Measurements from ENCODE around the gene ME3. TPM values are rescaled to one million over a fixed set of nuclear protein-coding genes. Genes with fewer than 3 reads are reported as not detected.
"Not testable (repeated sequence)": the region's sequence is repeated elsewhere in the genome, so short reads cannot be mapped to it uniquely, and the experiment has no call there.

ME3 gene
- polyA plus RNA-seq, 1 experiment: 15.8 TPM

GRCh38 chr11:86418513-86418912 lies 253.9 kb downstream of the ME3 start:
- TF ChIP-seq, protein P1, sequence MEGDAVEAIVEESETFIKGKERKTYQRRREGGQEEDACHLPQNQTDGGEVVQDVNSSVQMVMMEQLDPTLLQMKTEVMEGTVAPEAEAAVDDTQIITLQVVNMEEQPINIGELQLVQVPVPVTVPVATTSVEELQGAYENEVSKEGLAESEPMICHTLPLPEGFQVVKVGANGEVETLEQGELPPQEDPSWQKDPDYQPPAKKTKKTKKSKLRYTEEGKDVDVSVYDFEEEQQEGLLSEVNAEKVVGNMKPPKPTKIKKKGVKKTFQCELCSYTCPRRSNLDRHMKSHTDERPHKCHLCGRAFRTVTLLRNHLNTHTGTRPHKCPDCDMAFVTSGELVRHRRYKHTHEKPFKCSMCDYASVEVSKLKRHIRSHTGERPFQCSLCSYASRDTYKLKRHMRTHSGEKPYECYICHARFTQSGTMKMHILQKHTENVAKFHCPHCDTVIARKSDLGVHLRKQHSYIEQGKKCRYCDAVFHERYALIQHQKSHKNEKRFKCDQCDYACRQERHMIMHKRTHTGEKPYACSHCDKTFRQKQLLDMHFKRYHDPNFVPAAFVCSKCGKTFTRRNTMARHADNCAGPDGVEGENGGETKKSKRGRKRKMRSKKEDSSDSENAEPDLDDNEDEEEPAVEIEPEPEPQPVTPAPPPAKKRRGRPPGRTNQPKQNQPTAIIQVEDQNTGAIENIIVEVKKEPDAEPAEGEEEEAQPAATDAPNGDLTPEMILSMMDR (IDR thresholded peaks at IDR 0.05; ENCODE audit: insufficient read depth, low read depth, low read length): no peak
- no peak overlapping the region for H3K4me3 ChIP-seq (ENCODE audit: low read depth, low read length)
- H3K27me3 ChIP-seq (ENCODE audit: control insufficient read depth, insufficient read depth, low read length): no peaks in the 10 kb centered on the region
- POLR2A ChIA-PET: no interaction called here
- no peaks in the 10 kb centered on the region for H3K36me3 ChIP-seq (ENCODE audit: control insufficient read depth, insufficient read depth, low read length)
- DNase-seq (ENCODE audit: low read depth): no peak
- CTCF ChIA-PET: interaction anchor here (0.6 to 3.1 kb wide), 7 partner anchors 12 to 797 kb away, joined by 3 to 25 read pairs (median 4); no protein-coding TSS in a partner anchor

GRCh38 chr11:86418106-86418505 lies 254.3 kb downstream of the ME3 start:
- Histone ChIP-seq H3K36me3 (ENCODE audit: control insufficient read depth, insufficient read depth, low read length) (no peaks in the 10 kb centered on the region), H3K27me3 (ENCODE audit: control insufficient read depth, insufficient read depth, low read length) (no peaks in the 10 kb centered on the region), H3K4me3 (ENCODE audit: low read depth, low read length) (no peak overlapping the region)
- TF ChIP-seq, protein P1 (IDR thresholded peaks at IDR 0.05; ENCODE audit: insufficient read depth, low read depth, low read length): no peak
- DNase-seq (ENCODE audit: low read depth): no peak
- ChIA-PET POLR2A (no interaction called here), CTCF (interaction anchor here (1.5 to 3.1 kb wide), 2 partner anchors 49 to 57 kb away, joined by 7 to 25 read pairs; no protein-coding TSS in a partner anchor)

DNA sequence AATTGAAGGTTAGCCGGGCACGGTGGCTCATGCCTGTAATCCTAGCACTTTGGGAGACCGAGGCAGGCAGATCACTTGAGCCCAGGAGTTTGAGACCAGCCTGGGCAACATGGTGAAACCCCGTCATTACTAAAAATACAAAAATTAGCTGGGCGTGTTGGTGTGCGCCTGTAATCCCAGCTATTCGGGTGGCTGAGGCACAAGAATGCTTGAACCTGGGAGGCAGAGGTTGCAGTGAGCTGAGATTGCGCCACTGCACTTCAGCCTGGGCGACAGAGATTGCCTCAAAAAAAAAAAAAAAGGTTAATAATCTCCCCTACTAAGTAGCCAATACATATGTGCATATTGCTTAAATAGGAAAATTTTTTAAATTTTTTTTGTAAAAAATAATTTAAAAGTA lies 255.5 kb downstream of the ME3 start:
- DNase-seq (ENCODE audit: low read depth): not testable (repeated sequence)

DNA sequence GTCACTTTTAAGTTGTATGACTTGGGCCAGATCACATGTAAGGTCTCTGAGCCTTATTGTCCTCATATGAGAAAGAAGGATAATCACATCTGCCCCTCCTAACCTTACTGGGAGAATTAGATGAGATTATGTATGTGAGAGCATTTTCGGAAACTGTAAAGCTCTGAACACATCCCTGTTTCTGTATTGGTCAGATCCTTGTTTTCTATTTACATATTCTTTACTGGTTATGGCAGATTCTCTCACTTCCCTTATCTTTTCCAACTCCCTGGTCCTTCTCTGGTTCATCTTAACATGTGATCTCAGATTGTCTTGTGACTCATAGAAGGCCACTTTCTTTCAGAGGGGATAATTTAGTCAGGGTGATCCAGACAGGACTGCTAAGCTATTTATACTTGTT lies 255.9 kb downstream of the ME3 start:
- POLR2A ChIA-PET: no interaction called here
- TF ChIP-seq, protein P1 (IDR thresholded peaks at IDR 0.05; ENCODE audit: insufficient read depth, low read depth, low read length): no peak

More for the DNA sequence above, 255.5 kb downstream of the ME3 start:
- H3K4me3 ChIP-seq (ENCODE audit: low read depth, low read length); POLR2A ChIA-PET; H3K27me3 ChIP-seq (ENCODE audit: control insufficient read depth, insufficient read depth, low read length); H3K36me3 ChIP-seq (ENCODE audit: control insufficient read depth, insufficient read depth, low read length): not testable (repeated sequence)
- CTCF ChIA-PET: interaction anchor here (1.3 kb wide), 1 partner anchor 57 kb away, joined by 4 read pairs; no protein-coding TSS in a partner anchor

GRCh38 chr11:86415026-86415425 lies 257.4 kb downstream of the ME3 start:
- CTCF ChIA-PET: interaction anchor here (1.1 to 1.4 kb wide), 2 partner anchors 12 to 19 kb away, joined by 4 read pairs; no protein-coding TSS in a partner anchor
- POLR2A ChIA-PET: interaction anchor here (0.6 kb wide), 1 partner anchor 70 kb away, joined by 3 read pairs; no protein-coding TSS in a partner anchor
- H3K4me3 ChIP-seq (ENCODE audit: low read depth, low read length): no peak overlapping the region
- TF ChIP-seq, protein P1 (IDR thresholded peaks at IDR 0.05; ENCODE audit: insufficient read depth, low read depth, low read length): no peak
- no peaks in the 10 kb centered on the region for H3K27me3 ChIP-seq (ENCODE audit: control insufficient read depth, insufficient read depth, low read length)
- no peak for DNase-seq (ENCODE audit: low read depth)
- H3K36me3 ChIP-seq (ENCODE audit: control insufficient read depth, insufficient read depth, low read length): no peaks in the 10 kb centered on the region

More for the DNA sequence above, 255.9 kb downstream of the ME3 start:
- Histone ChIP-seq H3K27me3 (ENCODE audit: control insufficient read depth, insufficient read depth, low read length) (no peaks in the 10 kb centered on the region), H3K36me3 (ENCODE audit: control insufficient read depth, insufficient read depth, low read length) (no peaks in the 10 kb centered on the region), H3K4me3 (ENCODE audit: low read depth, low read length) (no peak overlapping the region)
- no peak for DNase-seq (ENCODE audit: low read depth)
- CTCF ChIA-PET: interaction anchor here (1.3 kb wide), 1 partner anchor 56 kb away, joined by 4 read pairs; no protein-coding TSS in a partner anchor

GRCh38 chr11:86414032-86414431 lies 258.4 kb downstream of the ME3 start:
- H3K4me3 ChIP-seq (ENCODE audit: low read depth, low read length): no peak overlapping the region
- DNase-seq (ENCODE audit: low read depth): no peak
- H3K36me3 ChIP-seq (ENCODE audit: control insufficient read depth, insufficient read depth, low read length): no peaks in the 10 kb centered on the region; the same call in 1 of the 2 replicates
- no peaks in the 10 kb centered on the region for H3K27me3 ChIP-seq (ENCODE audit: control insufficient read depth, insufficient read depth, low read length)
- POLR2A ChIA-PET: no interaction called here
- TF ChIP-seq, protein P1 (IDR thresholded peaks at IDR 0.05; ENCODE audit: insufficient read depth, low read depth, low read length): no peak
- CTCF ChIA-PET: interaction anchor here (1.4 kb wide), 1 partner anchor 11 kb away, joined by 4 read pairs; no protein-coding TSS in a partner anchor
